Caco-2 (cell line): ENCODE measurements around the gene FAM111A. TPM values are rescaled to one million over a fixed set of nuclear protein-coding genes. Genes with fewer than 3 reads are reported as not detected.

Experiments
- BruUV-seq: library from RNA; stranded (reverse); fragments of 400-500 nt; replicated peaks from 2 replicates; lab custom pipeline; 2021; lab: Mats Ljungman, UMichigan
- CTCF ChIA-PET: fragments of 300-600 bp; sonication (Branson Sonifier 250); formaldehyde crosslinking; loops from one replicate; lab custom pipeline; 2022; ENCODE audit warnings: antibody characterized with exemption; lab: Charles Lee
- POLR2A ChIA-PET: fragments of 300-600 bp; sonication (Branson Sonifier 250); formaldehyde crosslinking; loops from one replicate; lab custom pipeline; 2022; ENCODE audit warnings: antibody characterized with exemption; lab: Charles Lee
- DNase-seq, 2 experiments: peaks; one replicate each; pipeline versions ENCODE4 v3.0.0 to v3.0.0-alpha.2; 2020 to 2022
- H3K27me3 ChIP-seq: replicated peaks from 2 replicates; pipeline ENCODE4 v1.6.0; 2011; ENCODE audit warnings: low read length; ENCODE audit not compliant: control insufficient read depth, insufficient read depth
- H3K36me3 ChIP-seq: 2 replicates; pipeline ENCODE4 v1.5.1; 2011; ENCODE audit warnings: low read length; ENCODE audit not compliant: control insufficient read depth, insufficient read depth
- H3K4me1 ChIP-seq: fragments of 250-450 bp; sonication (Bioruptor Pico); 2 replicates; pipeline ENCODE4 v1.5.1; 2020; ENCODE audit warnings: mild to moderate bottlenecking
- H3K4me3 ChIP-seq: 2 replicates; pipeline ENCODE4 v1.5.1; 2011; ENCODE audit warnings: low read depth, mild to moderate bottlenecking, control low read depth, low read length
- H3K9me3 ChIP-seq: fragments of 250-450 bp; sonication (Bioruptor Pico); 2 replicates; pipeline ENCODE4 v1.5.1; 2020; ENCODE audit warnings: mild to moderate bottlenecking, moderate library complexity
- H3K27ac Mint-ChIP-seq: one replicate; pipeline ENCODE4 v1.8.0; 2022; ENCODE audit warnings: mixed read lengths; ENCODE audit not compliant: unreplicated experiment
- H3K27me3 Mint-ChIP-seq: one replicate; pipeline ENCODE4 v1.8.0; 2022; ENCODE audit warnings: mixed read lengths; ENCODE audit not compliant: insufficient read depth, unreplicated experiment
- H3K36me3 Mint-ChIP-seq: one replicate; pipeline ENCODE4 v1.8.0; 2022; ENCODE audit warnings: mild to moderate bottlenecking, mixed read lengths; ENCODE audit not compliant: insufficient read depth, unreplicated experiment
- H3K4me1 Mint-ChIP-seq: one replicate; pipeline ENCODE4 v1.8.0; 2022; ENCODE audit warnings: low read depth, mixed read lengths; ENCODE audit not compliant: unreplicated experiment
- H3K4me3 Mint-ChIP-seq: one replicate; pipeline ENCODE4 v1.8.0; 2022; ENCODE audit warnings: mild to moderate bottlenecking, moderate library complexity, mixed read lengths; ENCODE audit not compliant: unreplicated experiment
- H3K9me3 Mint-ChIP-seq: one replicate; pipeline ENCODE4 v1.8.0; 2022; ENCODE audit warnings: mixed read lengths; ENCODE audit not compliant: unreplicated experiment
- CTCF ChIP-seq, 2 experiments: fragments of 200-600 bp in 1 of 2; IDR thresholded peaks; 1 replicate in 1 of 2; 2 replicates in 1 of 2; pipeline versions ENCODE4 v1.5.1 to v1.8.0; 2011 to 2022; ENCODE audit warnings: antibody characterized with exemption in 1 of 2, control low read depth in 1 of 2, inconsistent platforms in 1 of 2, low read depth in 1 of 2, low read length in 1 of 2, mild to moderate bottlenecking in 1 of 2, moderate library complexity in 1 of 2; ENCODE audit not compliant: insufficient read depth in 1 of 2, severe bottlenecking in 1 of 2, unreplicated experiment in 1 of 2
- intact Hi-C: fragments of 100-400 bp; cut with micrococcal nuclease; formaldehyde crosslinking; loops from one replicate; pipeline ENCODE4 v1.10.0; 2022; ENCODE audit not compliant: unreplicated experiment
- total RNA-seq: library from RNA; stranded (reverse); gene quantifications from 2 replicates; pipeline ENCODE4 v1.2.3, GENCODE V29; 2022

The FAM111A gene
- total RNA-seq, 1 experiment from 2014 or later = 78.8 TPM

- Mint-ChIP-seq H3K27ac (no peak overlapping the region), H3K4me3 (no peak overlapping the region), H3K27me3 (no peaks in the 10 kb centered on the region), H3K4me1 (peaks cover 27% of the 10 kb centered on the region), H3K9me3 (peaks cover 10% of the 10 kb centered on the region), H3K36me3 (peaks cover 96% of the 10 kb centered on the region)
- BruUV-seq = no TSS peak
- no peak for TF ChIP-seq CTCF (IDR thresholded peaks at IDR 0.05; ENCODE audit: insufficient read depth in 1 of 2, low read depth in 1 of 2, low read length in 1 of 2, severe bottlenecking in 1 of 2, unreplicated experiment in 1 of 2)
- no peak overlapping the region for H3K4me3 ChIP-seq
- ChIA-PET CTCF (interaction anchor here (1.3 to 2.3 kb wide), 3 partner anchors 13 to 140 kb away, joined by 3 to 13 read pairs (median 11); partner anchors contain the start of gene DTX4), POLR2A (no interaction called here)
- H3K27me3 ChIP-seq = no peaks in the 10 kb centered on the region
- intact Hi-C loops = no loop called here
- no peaks in the 10 kb centered on the region for H3K9me3 ChIP-seq
- H3K4me1 ChIP-seq = peaks cover 6% of the 10 kb centered on the region
- DNase-seq = no peak
- H3K36me3 ChIP-seq = peaks cover 18% of the 10 kb centered on the region
These were observed 56.1 kb downstream of the FAM111A start for GRCh38 chr11:59198726-59199125.

DNA sequence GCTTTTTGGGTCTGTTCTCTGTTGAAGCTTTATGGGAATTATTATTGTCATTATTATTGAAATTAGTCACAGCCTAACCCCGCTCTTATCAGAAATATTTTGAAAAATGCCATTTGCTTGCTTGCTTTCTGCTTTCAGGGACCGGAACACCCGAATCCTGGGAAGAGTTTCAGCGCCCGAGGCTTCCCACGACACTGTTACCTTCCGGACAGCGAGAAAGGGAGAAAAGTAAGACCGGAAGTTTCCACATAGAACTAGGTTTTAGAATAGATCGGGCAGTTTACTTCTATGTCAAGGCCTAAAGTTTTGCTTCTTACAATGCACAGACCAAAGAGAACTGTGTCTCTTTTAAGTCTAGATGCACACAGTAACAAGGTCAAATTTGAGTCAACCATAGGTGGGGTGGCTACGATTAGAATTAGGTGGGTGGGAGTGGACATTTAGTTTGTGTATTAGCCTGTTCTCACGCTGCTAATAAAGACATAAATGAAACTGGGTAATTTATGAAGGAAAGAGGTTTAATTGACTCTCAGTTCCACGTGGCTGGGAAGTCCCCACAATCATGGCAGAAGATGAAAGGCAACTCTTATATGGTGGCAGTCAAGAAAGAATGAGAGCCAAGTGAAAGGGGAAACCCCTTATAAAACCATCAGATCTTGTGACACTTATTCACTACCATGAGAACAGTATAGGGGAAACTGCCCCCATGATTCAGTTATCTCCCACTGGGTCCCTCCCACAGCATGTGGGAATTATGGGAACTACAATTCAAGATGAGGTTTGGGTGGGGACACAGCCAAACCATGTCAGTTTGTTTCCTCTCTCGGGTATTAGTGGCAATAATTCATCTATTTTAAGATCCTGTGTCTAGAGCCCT, 57.1 kb downstream of the FAM111A start:
- no peak for DNase-seq
- ChIA-PET CTCF (interaction anchor here (2.2 to 4.2 kb wide), 4 partner anchors 13 to 29 kb away, joined by 11 to 24 read pairs (median 16); partner anchors contain the start of gene DTX4), POLR2A (no interaction called here)
- peaks cover 27% of the 10 kb centered on the region for H3K4me1 Mint-ChIP-seq
- H3K9me3 Mint-ChIP-seq = peaks cover 10% of the 10 kb centered on the region
- H3K27ac Mint-ChIP-seq = no peak overlapping the region
- H3K36me3 Mint-ChIP-seq = peaks cover 96% of the 10 kb centered on the region
- Histone ChIP-seq H3K36me3 (peaks cover 17% of the 10 kb centered on the region), H3K9me3 (no peaks in the 10 kb centered on the region), H3K4me3 (no peak overlapping the region), H3K27me3 (no peaks in the 10 kb centered on the region), H3K4me1 (peaks cover 6% of the 10 kb centered on the region)
- H3K4me3 Mint-ChIP-seq = no peak overlapping the region
- no peaks in the 10 kb centered on the region for H3K27me3 Mint-ChIP-seq
- TF ChIP-seq CTCF (IDR thresholded peaks at IDR 0.05; ENCODE audit: insufficient read depth in 1 of 2, low read depth in 1 of 2, low read length in 1 of 2, severe bottlenecking in 1 of 2, unreplicated experiment in 1 of 2) = no peak
- intact Hi-C loops = loop anchor here (2.0 kb wide), 1 partner anchor 13 kb away; no protein-coding TSS in a partner anchor
- BruUV-seq = no TSS peak

DNA sequence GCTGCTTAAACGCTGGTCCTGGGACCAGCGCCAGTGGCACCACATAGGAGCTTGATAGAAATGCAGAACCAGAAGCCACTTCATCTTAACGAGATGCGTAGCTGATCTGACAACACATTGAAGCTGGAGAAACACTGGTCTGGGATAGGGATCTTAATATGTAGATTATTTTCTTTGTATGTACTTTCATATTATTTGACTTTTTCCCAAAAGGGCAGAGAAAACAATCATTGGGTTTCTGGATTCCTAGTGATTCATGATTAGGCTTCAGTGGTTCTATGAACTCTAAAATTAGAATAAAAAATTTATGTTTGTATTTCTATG, 57.7 kb downstream of the FAM111A start:
- Mint-ChIP-seq H3K4me3 (no peak overlapping the region), H3K36me3 (peaks cover 96% of the 10 kb centered on the region), H3K27ac (no peak overlapping the region), H3K9me3 (peaks cover 5% of the 10 kb centered on the region), H3K4me1 (peaks cover 27% of the 10 kb centered on the region), H3K27me3 (no peaks in the 10 kb centered on the region)
- H3K27me3 ChIP-seq = no peaks in the 10 kb centered on the region
- no peak overlapping the region for H3K4me3 ChIP-seq
- no peaks in the 10 kb centered on the region for H3K9me3 ChIP-seq
- peaks cover 6% of the 10 kb centered on the region for H3K4me1 ChIP-seq
- no peak for DNase-seq
- TF ChIP-seq CTCF (IDR thresholded peaks at IDR 0.05; ENCODE audit: insufficient read depth in 1 of 2, low read depth in 1 of 2, low read length in 1 of 2, severe bottlenecking in 1 of 2, unreplicated experiment in 1 of 2) = no peak
- POLR2A ChIA-PET = no interaction called here
- peaks cover 16% of the 10 kb centered on the region for H3K36me3 ChIP-seq
- BruUV-seq = no TSS peak
- CTCF ChIA-PET = interaction anchor here (3.6 to 4.2 kb wide), 2 partner anchors 13 to 29 kb away, joined by 20 to 24 read pairs; partner anchors contain the start of gene DTX4
- intact Hi-C loops = loop anchor here (2.0 kb wide), 1 partner anchor 14 kb away; no protein-coding TSS in a partner anchor
